Osteoblast (primary cell): ENCODE results near the gene AGBL4. TPM values are rescaled to one million over a fixed set of nuclear protein-coding genes. Genes with fewer than 3 reads are reported as not detected.
"Not testable (repeated sequence)": the region's sequence is repeated elsewhere in the genome, so short reads cannot be mapped to it uniquely, and the experiment has no call there.

ENCODE experiments used
- DNase-seq: peaks from one replicate; pipeline ENCODE4 v3.0.0; 2011; ENCODE audit warnings: low spot score, mixed read lengths; ENCODE audit not compliant: insufficient read length; ENCODE audit errors: missing footprints
- H2AFZ ChIP-seq: 2 replicates; pipeline ENCODE4 v1.6.0; 2011; ENCODE audit warnings: mild to moderate bottlenecking, low read length
- H3K27ac ChIP-seq: 2 replicates; pipeline ENCODE4 v1.5.1; 2011; ENCODE audit warnings: mild to moderate bottlenecking, low read depth, low read length, moderate library complexity
- H3K27me3 ChIP-seq: 2 replicates; pipeline ENCODE4 v1.6.0; 2012; ENCODE audit warnings: mild to moderate bottlenecking, control low read depth, inconsistent platforms, low read length, moderate library complexity; ENCODE audit not compliant: insufficient read depth
- H3K36me3 ChIP-seq: 2 replicates; pipeline ENCODE4 v1.5.1; 2011; ENCODE audit warnings: mild to moderate bottlenecking, low read length, control low read depth, moderate library complexity; ENCODE audit not compliant: insufficient read depth
- H3K4me1 ChIP-seq: 2 replicates; pipeline ENCODE4 v1.5.1; 2011; ENCODE audit warnings: mild to moderate bottlenecking, low read length, control low read depth, moderate library complexity; ENCODE audit not compliant: insufficient read depth
- H3K4me2 ChIP-seq: 2 replicates; pipeline ENCODE4 v1.6.0; 2011; ENCODE audit warnings: mild to moderate bottlenecking, low read length; ENCODE audit not compliant: insufficient read depth
- H3K4me3 ChIP-seq: fragments of 200-600 bp; sonication (generic); 3 replicates; pipeline ENCODE4 v1.5.1; 2012; ENCODE audit warnings: mild to moderate bottlenecking, low read length, inconsistent platforms; ENCODE audit not compliant: insufficient read depth
- H3K79me2 ChIP-seq: 2 replicates; pipeline ENCODE4 v1.6.0; 2012; ENCODE audit warnings: mild to moderate bottlenecking, low read length, control low read depth, inconsistent platforms; ENCODE audit not compliant: insufficient read depth
- H3K9me3 ChIP-seq: 2 replicates; pipeline ENCODE4 v1.5.1; 2011; ENCODE audit warnings: low read depth, low read length, control low read depth
- H4K20me1 ChIP-seq: 2 replicates; pipeline ENCODE4 v1.6.0; 2012; ENCODE audit warnings: mild to moderate bottlenecking, low read length, control low read depth; ENCODE audit not compliant: insufficient read depth
- total RNA-seq: library from RNA; depleted of rRNA; stranded (reverse); fragments of >200 nt; gene quantifications from 2 replicates; pipeline ENCODE4 v1.2.3, GENCODE V29; 2012
- TF ChIP-seq, protein P1 (sequence below): IDR thresholded peaks from 2 replicates; pipeline ENCODE4 v1.5.1; 2011; ENCODE audit warnings: mild to moderate bottlenecking, low read depth, low read length, moderate library complexity; ENCODE audit errors: extremely low read depth

Gene AGBL4
- total RNA-seq, 1 donor: not detected

DNA sequence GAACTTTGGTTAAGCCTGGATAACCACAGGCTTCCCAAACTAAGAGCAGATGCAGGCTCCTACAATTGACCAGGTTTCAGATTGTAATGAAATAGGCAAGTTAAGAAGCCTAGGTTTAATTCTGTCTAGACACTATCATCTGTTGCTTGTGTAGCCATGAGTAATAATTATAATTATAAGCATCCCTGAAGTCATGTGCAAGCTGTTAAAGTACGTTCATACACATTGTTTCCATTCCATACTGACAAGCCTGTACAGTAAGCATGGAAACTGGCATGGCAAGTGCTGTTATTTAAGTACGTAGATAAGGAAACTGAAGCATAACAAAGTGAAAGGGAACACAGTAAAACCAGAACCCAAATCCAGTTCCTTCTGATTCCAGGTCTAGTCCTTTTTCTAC, 689.8 kb downstream of the AGBL4 start:
- Histone ChIP-seq H3K27ac (no peak overlapping the region), H3K36me3 (no peaks in the 10 kb centered on the region), H4K20me1 (no peaks in the 10 kb centered on the region), H3K4me2 (no peak overlapping the region), H3K4me1 (no peaks in the 10 kb centered on the region), H3K4me3 (no peak overlapping the region), H3K27me3 (no peaks in the 10 kb centered on the region), H2AFZ (no peak overlapping the region), H3K9me3 (no peaks in the 10 kb centered on the region), H3K79me2 (no peaks in the 10 kb centered on the region)
- no peak for DNase-seq
- TF ChIP-seq, protein P1, sequence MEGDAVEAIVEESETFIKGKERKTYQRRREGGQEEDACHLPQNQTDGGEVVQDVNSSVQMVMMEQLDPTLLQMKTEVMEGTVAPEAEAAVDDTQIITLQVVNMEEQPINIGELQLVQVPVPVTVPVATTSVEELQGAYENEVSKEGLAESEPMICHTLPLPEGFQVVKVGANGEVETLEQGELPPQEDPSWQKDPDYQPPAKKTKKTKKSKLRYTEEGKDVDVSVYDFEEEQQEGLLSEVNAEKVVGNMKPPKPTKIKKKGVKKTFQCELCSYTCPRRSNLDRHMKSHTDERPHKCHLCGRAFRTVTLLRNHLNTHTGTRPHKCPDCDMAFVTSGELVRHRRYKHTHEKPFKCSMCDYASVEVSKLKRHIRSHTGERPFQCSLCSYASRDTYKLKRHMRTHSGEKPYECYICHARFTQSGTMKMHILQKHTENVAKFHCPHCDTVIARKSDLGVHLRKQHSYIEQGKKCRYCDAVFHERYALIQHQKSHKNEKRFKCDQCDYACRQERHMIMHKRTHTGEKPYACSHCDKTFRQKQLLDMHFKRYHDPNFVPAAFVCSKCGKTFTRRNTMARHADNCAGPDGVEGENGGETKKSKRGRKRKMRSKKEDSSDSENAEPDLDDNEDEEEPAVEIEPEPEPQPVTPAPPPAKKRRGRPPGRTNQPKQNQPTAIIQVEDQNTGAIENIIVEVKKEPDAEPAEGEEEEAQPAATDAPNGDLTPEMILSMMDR: no peak

DNA sequence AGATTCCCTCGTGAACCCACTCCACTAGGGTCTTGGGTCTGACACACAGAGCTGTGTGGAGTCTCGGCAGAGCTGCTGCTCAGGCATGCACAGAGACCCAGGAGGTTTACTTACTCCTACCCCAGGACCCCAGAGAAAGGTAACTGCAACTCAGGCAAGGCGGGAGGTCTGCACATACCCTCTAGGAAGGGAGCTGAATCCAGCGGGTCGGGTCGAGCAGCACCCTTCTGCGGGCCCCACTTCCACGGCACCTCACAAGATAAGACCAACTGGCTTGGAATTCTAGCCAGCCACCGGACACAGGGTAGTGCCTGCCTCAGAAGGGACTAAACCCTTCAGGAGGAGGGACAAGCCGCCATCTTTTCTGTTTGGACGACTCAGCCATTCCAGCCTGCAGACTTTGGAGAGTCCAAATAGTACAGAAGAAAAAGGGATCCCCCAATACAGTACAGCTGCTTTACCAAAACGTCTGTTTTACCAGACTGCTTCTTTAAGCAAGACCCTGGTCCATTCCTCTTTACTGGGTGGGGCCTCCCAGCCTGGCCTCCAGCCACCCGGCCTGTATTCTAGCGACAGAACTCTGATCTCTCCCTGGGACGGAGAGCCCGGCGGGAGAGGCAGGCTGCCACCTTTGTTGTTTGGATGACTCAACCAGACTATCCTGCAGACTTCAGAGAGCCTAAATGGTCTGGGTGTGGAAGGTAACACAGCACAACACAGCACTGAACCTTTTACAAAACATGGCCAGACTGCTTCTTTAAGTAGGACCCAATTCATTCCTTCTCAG, 692.5 kb downstream of the AGBL4 start:
- Histone ChIP-seq H2AFZ (no peak overlapping the region), H4K20me1 (no peaks in the 10 kb centered on the region), H3K9me3 (no peaks in the 10 kb centered on the region), H3K27ac (no peak overlapping the region), H3K4me1 (no peaks in the 10 kb centered on the region), H3K4me3 (no peak overlapping the region), H3K27me3 (no peaks in the 10 kb centered on the region), H3K79me2 (no peaks in the 10 kb centered on the region), H3K4me2 (no peak overlapping the region), H3K36me3 (no peaks in the 10 kb centered on the region)
- no peak for DNase-seq
- TF ChIP-seq, protein P1: no peak

- no peak for DNase-seq
- TF ChIP-seq, protein P1: no peak
- no peaks in the 10 kb centered on the region for H3K9me3 ChIP-seq
These were observed 699.7 kb downstream of the AGBL4 start for GRCh38 chr1:49323925-49324540.

GRCh38 chr1:49320493-49320892, 703.3 kb downstream of the AGBL4 start:
- H3K36me3 ChIP-seq, H3K27ac ChIP-seq, H3K4me1 ChIP-seq, DNase-seq, H3K79me2 ChIP-seq, H3K4me3 ChIP-seq, H3K27me3 ChIP-seq, H4K20me1 ChIP-seq, H3K9me3 ChIP-seq, H2AFZ ChIP-seq, H3K4me2 ChIP-seq: not testable (repeated sequence)

More at GRCh38 chr1:49323925-49324540, 699.7 kb downstream of the AGBL4 start:
- Histone ChIP-seq H3K4me1 (no peaks in the 10 kb centered on the region), H4K20me1 (no peaks in the 10 kb centered on the region), H3K27me3 (no peaks in the 10 kb centered on the region), H3K4me2 (no peak overlapping the region), H3K79me2 (no peaks in the 10 kb centered on the region), H3K36me3 (no peaks in the 10 kb centered on the region), H3K27ac (no peak overlapping the region), H3K4me3 (no peak overlapping the region), H2AFZ (no peak overlapping the region)
